Middle frontal gyrus (tissue), 1 donor: ENCODE measurements around the gene SOCS1.

ENCODE experiments used
- DNase-seq: peaks from one replicate; pipeline ENCODE4 v3.0.0-alpha.2; 2015; ENCODE audit warnings: low spot score; ENCODE audit errors: extremely low spot score

The SOCS1 gene

DNA sequence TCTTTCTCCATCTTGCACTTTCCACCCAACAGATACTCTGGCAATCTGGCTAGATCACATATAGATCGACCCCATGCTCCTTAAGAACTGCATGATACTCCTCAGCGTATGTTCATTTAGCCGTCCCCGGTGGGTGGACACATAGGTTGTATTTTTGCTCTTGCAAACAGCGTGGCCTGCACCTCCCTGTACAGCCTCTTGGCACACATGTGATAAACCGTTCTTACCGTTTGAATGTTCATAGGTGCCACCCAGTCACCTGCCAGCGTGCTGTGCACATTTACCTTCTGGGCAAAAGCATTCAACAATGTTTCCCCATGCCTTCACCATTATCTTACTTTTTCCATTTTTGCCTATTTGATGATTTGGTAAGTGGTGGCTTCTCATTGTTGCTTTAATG lies 6.9 kb upstream of the SOCS1 start:
- no peak for DNase-seq

DNA sequence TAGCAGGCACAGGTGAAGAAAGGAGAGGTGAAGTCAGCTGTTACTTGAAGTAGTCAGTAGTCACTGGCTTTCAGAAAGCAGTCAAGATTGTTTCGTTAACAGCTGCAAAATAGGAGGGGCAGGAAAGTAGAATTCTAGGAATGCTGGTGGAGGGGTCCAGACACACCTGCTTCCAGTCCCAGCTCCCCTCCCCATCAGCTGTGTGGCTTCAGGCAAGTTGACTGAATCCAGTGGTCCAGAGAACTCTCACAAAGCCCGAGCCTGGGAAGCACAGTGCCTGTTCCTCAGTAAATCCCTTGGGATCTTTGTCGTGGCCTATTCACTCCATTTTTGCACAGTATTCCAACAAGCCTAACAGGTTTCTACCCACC lies 4.6 kb upstream of the SOCS1 start:
- DNase-seq: no peak

DNA sequence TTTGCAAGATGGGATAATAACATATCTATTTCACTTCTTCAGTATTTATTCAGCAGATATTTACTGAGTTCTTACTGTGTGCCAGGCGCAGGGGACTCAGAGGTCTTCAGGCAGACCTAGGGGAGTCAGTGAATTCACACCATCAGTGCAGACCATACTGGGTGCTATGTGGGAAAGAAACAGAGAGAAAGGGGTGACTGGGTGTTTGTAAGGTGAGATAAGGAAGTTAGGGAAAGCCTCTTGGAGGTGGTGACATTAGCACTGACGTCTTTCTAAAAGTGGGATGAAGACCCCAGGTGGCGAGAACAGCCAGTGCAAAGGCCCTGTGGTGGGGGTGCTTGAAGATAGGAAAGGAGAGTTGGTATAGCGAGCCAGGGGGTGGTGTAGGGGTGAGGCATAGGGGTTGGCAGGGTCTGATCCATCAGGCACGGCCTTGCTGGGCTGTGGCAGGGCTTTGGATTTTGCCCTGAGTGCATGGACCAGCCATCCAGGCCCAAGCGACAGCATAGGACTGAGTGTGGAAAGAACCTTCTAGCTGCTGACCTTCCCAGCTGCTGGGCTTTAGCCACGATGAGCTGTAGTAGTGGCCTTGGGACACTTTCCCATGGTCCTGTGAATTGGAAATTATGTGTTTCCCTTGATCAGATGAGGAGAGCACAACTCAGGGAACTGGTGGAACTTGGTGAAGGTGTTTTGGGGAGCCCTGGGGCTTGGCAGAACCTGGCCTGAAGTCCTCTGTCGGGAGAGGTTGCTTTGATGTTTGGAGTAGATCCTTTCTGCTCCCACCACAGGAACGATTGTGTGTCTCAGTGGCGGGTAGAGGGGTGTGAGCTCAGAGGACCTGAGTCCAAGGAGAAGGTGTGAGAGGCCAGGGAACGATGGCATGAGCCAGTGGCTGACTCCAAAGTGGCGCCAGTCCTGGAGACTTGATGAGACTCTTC lies 3.9 kb upstream of the SOCS1 start:
- no peak for DNase-seq

DNA sequence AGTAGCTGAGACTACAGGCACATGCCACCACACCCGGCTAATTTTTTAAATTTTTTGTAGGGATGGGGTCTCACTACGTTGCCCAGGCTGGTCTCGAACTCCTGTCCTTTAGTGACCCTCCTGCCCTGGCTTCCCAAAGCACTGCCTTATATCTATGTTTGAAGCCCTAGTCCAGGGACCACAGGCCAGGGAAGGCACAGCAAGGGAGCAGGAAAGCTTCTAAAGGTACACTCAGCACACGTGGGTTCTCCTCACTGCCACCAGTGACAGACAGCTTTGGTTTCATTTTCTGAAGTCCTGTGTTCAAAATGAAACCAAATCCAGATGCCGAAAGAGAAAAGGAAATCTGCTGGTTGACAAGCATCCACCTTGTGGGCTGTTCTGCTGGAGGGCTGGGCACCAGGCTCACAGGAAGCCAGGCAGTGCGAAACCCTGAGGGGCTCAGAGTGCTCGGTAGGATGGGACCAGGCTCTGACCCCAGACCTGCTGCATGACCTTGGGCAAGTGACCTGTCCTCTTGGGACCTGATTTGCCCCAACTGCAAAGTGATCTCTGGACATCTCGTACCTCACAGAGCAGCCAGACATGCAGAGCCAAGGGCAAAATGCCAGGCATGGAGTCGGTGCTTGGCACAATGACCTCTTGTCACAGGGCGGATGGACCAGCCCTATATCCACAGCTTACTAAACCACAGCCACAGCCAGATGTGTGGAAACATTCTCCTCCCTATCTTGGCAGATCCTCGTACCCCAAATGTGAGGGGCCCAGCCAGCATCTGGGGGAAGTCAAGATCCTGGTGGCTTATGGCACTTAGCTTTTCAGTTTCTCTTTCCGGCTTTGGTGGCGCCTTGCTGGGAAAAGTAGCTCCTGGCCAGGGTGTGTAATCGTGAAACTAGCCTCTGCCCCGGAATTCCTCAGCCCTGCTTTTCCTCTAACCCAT lies 2.8 kb upstream of the SOCS1 start:
- DNase-seq: no peak

DNA sequence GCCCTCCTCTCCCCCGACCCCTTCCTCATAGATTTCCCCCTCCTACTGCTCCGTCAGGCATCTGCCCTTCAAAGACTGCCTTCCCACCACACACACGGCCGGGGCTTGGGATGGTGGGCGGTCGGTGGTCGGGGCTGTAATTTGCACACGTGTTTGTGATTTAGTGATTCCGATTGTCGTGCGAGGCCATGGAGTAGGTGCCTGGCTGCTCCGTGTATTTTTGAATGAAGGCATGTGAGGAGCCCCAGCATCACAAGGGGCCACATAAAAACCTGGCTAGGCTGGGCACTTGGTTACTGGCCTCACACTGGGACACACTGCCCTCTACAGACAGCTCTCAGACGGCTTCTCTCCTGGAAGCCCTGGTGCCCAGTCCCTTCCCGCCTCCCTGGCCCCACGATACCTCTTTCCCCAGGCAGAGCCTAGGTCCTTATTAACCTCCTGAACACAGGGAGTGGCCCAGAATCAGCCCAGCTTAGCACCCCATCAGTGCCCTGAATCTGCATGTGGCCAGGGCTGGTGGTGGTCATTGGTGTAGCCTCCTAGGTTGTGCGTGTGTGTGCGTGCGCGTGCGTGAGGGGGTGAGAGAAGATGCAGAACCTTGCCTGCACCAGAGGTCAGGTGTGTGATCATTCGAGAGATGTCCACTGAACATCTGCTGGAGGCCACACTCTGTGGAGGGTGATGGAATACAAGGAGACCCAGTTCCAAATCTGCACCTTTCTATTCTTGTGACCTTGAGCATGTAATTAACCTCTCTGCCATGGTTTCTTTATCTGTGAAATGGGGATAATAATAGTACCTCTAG lies 1.3 kb upstream of the SOCS1 start:
- DNase-seq: peak; percentile 47

DNA sequence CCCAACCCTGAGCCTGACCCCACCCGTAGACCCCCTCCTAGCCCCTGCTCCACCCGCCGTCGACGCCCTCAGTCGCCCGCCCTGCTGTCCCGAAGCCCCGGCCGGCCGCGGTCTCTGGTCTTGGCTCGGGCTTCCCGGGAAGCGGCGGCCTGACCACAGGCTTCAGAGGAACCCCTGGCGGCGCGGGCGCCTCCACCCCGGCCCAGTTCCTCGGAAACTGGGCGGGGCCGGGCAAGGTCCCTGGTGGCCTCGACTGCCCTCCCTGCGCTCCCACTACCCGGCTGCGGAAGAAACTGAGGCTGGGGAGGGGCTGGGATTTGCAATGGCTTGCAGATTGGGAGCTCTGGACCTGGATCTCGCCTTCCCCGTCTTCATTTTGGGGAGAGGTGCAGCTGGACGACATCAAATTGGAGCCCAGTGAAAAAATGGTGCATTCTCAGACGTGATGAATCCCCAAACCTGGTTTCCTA lies 692 bp upstream of the SOCS1 start:
- no peak for DNase-seq

DNA sequence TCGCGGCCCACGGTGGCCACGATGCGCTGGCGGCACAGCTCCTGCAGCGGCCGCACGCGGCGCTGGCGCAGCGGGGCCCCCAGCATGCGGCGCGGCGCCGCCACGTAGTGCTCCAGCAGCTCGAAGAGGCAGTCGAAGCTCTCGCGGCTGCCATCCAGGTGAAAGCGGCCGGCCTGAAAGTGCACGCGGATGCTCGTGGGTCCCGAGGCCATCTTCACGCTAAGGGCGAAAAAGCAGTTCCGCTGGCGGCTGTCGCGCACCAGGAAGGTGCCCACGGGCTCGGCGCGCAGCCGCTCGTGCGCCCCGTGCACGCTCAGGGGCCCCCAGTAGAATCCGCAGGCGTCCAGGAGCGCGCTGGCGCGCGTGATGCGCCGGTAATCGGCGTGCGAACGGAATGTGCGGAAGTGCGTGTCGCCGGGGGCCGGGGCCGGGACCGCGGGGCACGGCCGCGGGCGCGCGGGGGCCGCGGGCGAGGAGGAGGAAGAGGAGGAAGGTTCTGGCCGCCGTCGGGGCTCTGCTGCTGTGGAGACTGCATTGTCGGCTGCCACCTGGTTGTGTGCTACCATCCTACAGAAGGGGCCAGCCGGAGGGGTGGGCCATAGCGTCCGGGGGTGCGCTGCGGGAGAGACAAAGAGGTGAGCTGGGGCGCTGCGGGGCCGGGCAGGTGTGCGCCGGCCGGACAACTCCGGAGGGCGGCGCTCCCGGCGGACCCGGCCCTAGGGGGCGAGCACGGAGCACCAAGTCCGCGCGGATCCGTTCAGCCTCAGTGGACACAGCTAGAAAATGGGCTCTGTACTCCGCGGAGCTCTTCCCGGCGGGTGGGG lies 879 bp downstream of the SOCS1 start:
- no peak for DNase-seq

DNA sequence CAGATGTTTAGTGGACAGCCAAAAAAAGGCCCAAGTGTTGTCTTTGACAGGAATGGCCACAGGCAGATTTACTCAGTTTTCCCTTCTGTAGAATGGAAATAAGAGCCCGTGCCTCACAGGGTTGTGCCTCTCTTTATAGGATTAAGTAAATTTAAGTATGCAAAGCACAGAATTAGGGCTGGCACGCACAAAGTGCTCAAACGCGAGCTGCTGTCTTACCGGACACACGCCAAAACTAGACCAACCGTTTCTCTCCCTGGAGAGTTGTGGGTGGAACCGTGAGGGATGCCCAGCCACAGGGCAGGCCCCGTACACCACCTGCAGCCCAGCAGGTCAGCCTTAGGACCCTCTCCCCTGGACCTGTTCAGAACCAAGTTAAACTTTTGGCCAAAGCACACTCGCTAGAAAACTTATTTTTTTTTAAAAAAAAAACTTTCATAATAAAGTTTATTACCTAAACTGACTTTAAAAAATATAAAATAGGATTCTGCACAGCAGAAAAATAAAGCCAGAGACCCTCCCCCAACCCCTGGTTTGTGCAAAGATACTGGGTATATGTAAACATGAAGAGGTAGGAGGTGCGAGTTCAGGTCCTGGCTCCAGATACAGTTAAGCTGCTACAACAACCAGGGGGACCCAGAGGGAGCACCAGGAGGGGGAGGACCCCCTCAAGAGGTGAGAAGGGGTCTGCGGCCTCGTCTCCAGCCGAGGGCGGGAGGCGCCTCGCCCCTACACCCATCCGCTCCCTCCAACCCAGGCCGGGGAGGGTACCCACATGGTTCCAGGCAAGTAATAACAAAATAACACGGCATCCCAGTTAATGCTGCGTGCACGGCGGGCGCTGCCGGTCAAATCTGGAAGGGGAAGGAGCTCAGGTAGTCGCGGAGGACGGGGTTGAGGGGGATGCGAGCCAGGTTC lies 1.8 kb downstream of the SOCS1 start:
- DNase-seq: no peak

DNA sequence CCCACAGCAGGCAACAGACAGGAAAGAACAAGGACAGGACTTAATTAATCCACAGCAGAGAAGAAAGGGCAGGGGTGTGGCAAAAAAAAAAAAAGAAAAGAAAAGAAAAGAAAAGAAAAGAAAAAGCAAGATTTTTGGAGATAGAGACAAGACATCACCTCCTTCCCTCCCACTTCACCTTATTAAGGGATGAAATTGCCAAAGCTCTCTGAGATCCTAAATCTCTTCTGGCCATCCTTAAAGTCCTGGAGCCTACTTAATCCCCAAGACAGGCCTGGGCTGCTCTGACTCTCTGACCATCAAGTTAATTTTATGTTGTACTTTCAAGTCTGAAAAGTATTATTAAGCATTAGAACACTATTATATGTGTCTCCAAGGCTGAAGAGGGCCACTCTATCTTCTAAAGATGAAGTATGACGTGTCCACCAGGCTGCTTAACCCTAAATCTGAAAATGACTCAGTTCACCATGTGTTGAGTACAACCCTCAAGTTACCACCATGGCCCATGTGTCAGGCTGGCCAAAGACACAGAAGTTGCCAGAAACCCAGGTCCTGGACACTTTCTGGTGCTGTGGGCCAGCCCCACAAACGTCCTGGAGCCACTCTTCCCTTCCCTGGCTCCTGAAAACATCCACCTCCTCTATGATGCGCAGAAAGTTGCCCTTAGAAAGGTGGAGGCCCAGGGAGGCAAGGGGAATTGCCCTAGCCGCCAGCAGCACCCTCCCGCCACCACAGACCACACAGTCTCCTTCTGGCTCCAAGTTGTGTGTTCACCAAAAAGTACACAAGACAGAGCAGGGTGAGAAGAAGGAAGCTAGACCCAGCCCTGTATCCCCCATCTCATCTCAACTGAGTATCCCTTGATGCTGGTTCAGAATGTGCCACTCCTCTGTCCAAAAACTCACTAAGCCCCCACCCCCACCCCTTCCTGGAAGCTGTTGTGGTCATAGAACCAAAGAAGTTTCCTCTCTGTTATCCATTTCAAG lies 2.7 kb downstream of the SOCS1 start:
- no peak for DNase-seq

DNA sequence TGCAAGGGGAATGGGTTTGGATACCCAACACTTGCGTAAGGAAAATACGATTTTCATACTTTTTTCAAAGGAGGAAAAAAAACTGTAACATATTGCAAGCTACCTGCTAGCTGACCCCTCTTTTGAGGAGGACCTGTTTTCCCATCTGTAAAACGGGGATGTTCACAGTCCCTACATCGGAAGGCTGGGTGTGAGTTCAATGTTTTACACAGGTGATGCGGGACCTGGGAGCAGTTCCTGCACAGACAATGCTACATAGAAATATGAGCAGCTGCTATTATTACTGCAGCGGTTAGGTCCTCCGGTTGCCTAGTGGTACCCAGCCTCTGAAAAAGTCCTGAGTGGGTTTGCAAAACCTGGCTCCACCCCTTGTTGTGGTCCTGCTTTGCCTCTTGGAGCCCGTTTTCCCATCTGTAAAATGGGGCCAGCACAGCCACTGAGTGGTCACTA lies 3.5 kb downstream of the SOCS1 start:
- no peak for DNase-seq

DNA sequence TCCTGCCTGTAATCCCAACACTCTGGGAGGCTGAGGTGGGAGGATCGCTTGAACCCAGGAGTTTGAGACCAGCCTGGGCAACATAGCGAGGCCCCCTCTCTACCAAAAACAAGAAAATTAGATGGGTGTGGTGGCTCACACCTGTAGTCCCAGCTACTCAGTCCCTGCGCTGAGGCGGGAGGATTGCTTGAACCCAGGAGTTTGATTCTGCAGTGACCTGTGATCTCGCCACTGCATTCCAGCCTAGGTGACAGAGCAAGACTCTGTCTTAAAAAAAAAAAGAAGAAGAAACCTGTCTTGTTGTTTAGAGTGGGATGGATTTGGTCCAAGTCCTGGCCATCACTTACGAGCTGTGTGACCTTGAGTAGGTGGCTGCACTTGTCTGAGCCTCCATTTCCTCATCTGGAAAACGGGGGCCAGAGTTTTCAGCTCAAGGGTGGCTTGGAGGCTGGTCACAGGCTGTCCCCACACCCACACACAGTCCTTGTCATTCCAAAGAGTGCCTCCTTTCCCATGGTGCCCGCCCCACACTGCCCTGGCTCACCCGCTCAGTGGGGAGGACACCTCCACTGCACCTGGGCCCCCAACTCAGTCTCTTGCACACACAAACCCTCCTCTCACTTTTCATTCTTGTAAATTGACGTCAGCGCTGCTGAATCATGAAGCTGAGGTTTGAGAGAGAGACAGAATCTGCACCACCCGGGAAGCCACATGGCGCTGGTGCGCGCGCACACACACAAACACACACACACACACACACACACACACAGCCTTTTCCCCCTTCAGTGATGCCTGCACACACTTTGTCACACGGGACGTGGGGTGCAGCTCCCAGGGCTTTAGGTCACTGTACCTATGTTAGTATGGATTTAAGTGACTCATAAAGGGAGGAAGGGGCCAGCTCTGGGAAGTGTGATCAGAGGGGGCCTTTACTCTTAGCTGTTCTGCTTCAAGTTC lies 4.2 kb downstream of the SOCS1 start:
- no peak for DNase-seq

DNA sequence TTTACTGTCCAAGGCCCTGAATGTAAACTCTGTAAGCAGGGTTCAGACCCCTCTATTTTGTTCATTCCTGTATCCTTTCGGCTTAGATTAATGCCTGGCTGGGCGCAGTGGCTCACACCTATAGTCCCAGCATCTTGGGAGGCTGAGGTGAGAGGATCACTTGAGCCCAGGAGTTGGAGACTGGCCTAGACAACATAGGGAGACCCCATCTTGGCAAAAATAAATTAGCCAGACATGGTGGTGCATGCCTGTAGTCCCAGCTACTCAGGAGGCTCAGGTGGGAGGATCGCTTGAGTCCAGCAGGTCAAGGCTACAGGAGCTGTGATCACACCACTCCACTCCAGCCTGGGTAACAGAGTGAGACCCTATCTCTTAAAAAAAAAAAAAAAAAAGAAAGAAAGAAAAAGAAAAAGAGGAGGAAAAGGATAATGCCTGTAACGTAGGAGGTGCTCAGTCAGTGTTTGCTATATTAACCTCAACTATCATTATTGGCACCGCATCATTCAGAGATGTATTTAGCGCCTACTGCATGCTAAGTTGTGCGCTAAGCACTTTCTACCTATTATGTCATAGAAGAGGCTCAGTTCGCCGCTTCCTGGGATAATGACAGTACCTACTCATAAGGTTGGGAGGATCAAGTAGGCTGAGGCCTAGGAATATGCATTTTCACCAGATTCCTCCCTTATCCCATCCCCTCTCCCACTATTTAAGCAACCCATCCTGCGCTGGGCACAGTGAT lies 5.0 kb downstream of the SOCS1 start:
- DNase-seq: no peak

DNA sequence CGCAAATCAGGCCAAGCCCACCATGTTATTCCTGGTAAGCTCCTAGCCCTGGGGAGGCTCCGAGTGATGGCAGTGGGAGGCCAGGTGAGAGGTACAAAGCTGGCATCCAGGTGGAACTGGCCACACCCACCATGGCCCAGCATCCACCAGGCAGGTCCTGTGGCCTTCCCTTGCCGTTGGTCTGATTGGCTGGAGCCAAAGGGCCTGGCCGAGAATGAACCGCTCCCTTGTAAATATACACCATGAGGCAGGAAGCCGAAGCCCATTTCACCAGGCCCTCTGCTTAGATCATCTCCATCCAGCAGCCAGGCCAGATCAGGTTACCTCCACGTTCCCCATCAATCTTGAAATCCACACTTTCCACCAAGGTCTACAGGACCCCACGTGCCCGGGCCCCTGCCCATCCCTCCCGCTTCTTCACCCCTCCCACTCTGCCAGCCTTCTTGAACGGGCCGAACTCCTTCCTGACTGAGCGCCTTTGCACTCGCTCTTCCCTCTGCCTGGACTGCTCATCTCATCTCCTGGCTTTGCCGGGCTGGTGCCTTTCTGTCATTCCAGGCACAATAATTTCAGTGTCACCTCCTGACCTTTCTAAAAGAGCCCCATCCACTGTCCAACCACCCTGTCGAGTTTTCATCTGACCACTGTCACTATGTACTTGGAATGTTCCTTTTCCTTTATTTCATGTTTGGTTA lies 5.8 kb downstream of the SOCS1 start:
- no peak for DNase-seq

DNA sequence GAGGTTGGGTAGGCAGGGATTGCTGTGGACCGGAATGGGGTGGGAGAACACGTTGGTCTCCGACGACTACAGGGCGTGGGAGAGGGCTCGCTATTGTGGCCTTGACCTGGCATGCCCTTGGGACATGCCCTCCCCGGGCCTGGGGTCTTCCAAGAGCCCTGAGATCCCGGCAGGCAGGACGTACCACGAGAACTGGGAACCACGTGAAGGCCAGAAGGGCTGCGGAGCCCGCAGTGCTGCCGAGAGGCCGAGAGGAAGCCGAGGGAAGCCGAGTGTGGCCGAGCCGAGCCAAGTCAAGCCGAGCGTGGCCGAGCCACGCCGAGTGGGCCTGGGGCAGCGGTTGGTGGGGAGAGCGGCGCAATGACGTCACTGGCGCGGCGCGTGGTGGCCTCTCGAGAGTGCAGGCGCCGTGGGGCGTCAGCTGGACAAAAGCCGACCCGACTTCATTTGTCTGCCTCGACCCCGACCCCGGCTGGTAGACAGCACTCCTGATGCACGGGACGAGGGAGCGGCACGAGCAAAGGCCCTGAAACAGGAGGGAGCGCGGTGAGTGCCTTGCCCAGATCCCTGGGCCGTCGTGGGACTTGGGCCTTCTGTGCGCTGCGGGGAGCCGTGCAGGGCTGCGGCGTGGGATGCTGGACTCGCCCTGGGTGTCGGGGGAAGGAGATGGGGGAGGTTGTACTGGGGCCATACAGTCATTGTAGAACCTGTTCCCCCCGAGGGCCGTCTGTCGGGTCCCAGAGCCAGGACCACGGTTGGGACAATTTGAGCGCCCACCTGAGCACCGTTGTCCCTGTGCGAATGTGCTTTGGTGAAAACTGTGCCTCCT lies 6.6 kb downstream of the SOCS1 start:
- DNase-seq: no peak

DNA sequence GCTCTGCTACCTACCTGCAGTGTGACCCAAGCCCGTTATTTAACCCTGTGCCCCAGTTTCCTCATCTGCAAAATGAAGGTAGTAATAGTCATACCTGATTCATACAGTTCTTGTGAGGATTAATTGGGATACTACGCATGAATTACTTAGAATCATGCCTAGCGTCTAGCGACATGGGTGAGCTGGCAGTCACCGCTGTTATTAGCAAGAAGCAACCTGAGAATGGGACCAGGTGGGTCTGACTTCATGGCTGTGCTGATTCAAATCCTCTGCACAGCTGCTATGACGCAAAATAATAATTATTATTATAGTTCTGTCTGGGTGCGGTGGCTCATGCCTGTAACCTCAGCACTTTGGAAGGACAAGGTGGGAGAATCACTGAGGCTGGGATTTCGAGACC lies 7.9 kb downstream of the SOCS1 start:
- DNase-seq: no peak
